B cell (primary cell): ENCODE data around the gene KANK3. TPM values are rescaled to one million over a fixed set of nuclear protein-coding genes. Genes with fewer than 3 reads are reported as not detected.
"Not testable (repeated sequence)": the region's sequence is repeated elsewhere in the genome, so short reads cannot be mapped to it uniquely, and the experiment has no call there.

Experiments used
- ATAC-seq: fragments of 200-7000 bp; cut with Tn5 transposase; one replicate; pipeline ENCODE4 v1.10.0; 2021; ENCODE audit warnings: low read depth, mild to moderate bottlenecking, moderate number of reproducible peaks, moderate library complexity
- CTCF ChIA-PET: fragments of 350-600 bp; sonication (Branson Sonifier 250); formaldehyde crosslinking; loops from one replicate; lab custom pipeline; 2021; ENCODE audit warnings: antibody characterized with exemption, inconsistent platforms; lab: Charles Lee
- POLR2A ChIA-PET: fragments of 350-600 bp; sonication (Branson Sonifier 250); formaldehyde crosslinking; loops from one replicate; lab custom pipeline; 2021; ENCODE audit warnings: antibody characterized with exemption; lab: Charles Lee
- DNase-seq: peaks from one replicate; pipeline ENCODE4 v3.0.0; 2013
- H2AFZ ChIP-seq: 2 replicates; pipeline ENCODE4 v1.6.1; 2012; ENCODE audit warnings: mild to moderate bottlenecking, low read depth, low read length; ENCODE audit not compliant: insufficient read depth, poor library complexity, severe bottlenecking
- H3K27ac ChIP-seq, 2 donors: 1 replicate in 1 of 2; 2 replicates in 1 of 2; pipeline ENCODE4 v1.5.1; 2012 to 2013; ENCODE audit warnings: low read length in 2 of 2, mild to moderate bottlenecking in 2 of 2, moderate library complexity in 1 of 2
- H3K27me3 ChIP-seq, 4 experiments: fragments of 200-600 bp in 1 of 4; sonication (generic) in 1 of 4; replicated peaks in 1 of 4; 1 replicate in 2 of 4; 2 replicates in 2 of 4; pipeline versions ENCODE4 v1.6.1 to v1.7.0; 2013 to 2016; ENCODE audit warnings: low read length in 3 of 4, mild to moderate bottlenecking in 2 of 4, mixed read lengths in 1 of 4, moderate library complexity in 1 of 4; ENCODE audit not compliant: insufficient read depth in 4 of 4, control insufficient read depth in 3 of 4; ENCODE audit errors: control extremely low read depth in 1 of 4
- H3K36me3 ChIP-seq, 2 experiments: replicated peaks in 1 of 2; 1 replicate in 1 of 2; 2 replicates in 1 of 2; pipeline versions ENCODE4 v1.6.1 to v1.7.1; 2013; ENCODE audit warnings: low read length in 1 of 2; ENCODE audit not compliant: insufficient read depth in 2 of 2, control insufficient read depth in 1 of 2; ENCODE audit errors: control extremely low read depth in 1 of 2, extremely low read depth in 1 of 2
- H3K4me1 ChIP-seq, 2 donors: fragments of 200-600 bp in 1 of 2; sonication (generic) in 1 of 2; 1 replicate in 1 of 2; 2 replicates in 1 of 2; pipeline versions ENCODE4 v1.5.1 to v1.6.1; 2013 to 2017; ENCODE audit warnings: low read length in 2 of 2; ENCODE audit not compliant: control insufficient read depth in 2 of 2, insufficient read depth in 2 of 2
- H3K4me2 ChIP-seq: replicated peaks from 2 replicates; pipeline ENCODE3; 2012; ENCODE audit warnings: mild to moderate bottlenecking, low read depth, low read length; ENCODE audit not compliant: poor library complexity, severe bottlenecking
- H3K4me3 ChIP-seq, 5 experiments: fragments of 200-600 bp in 1 of 5; sonication (generic) in 1 of 5; 1 replicate in 3 of 5; 2 replicates in 2 of 5; pipeline versions ENCODE4 v1.5.1 to v1.7.0; 2011 to 2016; ENCODE audit warnings: low read length in 4 of 5, mild to moderate bottlenecking in 4 of 5, low read depth in 2 of 5, control low read depth in 1 of 5, moderate library complexity in 1 of 5; ENCODE audit not compliant: insufficient read depth in 1 of 5; ENCODE audit errors: control extremely low read depth in 1 of 5, extremely low read depth in 1 of 5
- H3K79me2 ChIP-seq: fragments of 200-600 bp; sonication (generic); one replicate; pipeline ENCODE4 v1.6.0; 2016; ENCODE audit warnings: low read length; ENCODE audit not compliant: control insufficient read depth, insufficient read depth
- H3K9ac ChIP-seq: fragments of 200-600 bp; sonication (generic); 2 replicates; pipeline ENCODE4 v1.6.1; 2017; ENCODE audit warnings: mild to moderate bottlenecking, low read length, moderate library complexity
- H3K9me3 ChIP-seq, 3 donors: one replicate each; pipeline versions ENCODE4 v1.6.1 to v1.7.1; 2013; ENCODE audit warnings: low read length in 2 of 3; ENCODE audit not compliant: control insufficient read depth in 2 of 3, insufficient read depth in 1 of 3; ENCODE audit errors: control extremely low read depth in 1 of 3
- H4K20me1 ChIP-seq: 2 replicates; pipeline ENCODE4 v1.6.0; 2012; ENCODE audit warnings: mild to moderate bottlenecking, low read length; ENCODE audit not compliant: insufficient read depth, control insufficient read depth, poor library complexity, severe bottlenecking
- H3K27ac Mint-ChIP-seq: one replicate; pipeline ENCODE4 v1.8.0; 2021; ENCODE audit warnings: mixed read lengths
- H3K27me3 Mint-ChIP-seq: one replicate; pipeline ENCODE4 v1.8.0; 2021; ENCODE audit warnings: mixed read lengths
- H3K4me1 Mint-ChIP-seq: one replicate; pipeline ENCODE4 v1.8.0; 2021; ENCODE audit warnings: mixed read lengths
- H3K4me3 Mint-ChIP-seq: one replicate; pipeline ENCODE4 v1.8.0; 2021; ENCODE audit warnings: mixed read lengths
- H3K9me3 Mint-ChIP-seq: one replicate; pipeline ENCODE4 v1.8.0; 2022; ENCODE audit warnings: mixed read lengths; ENCODE audit not compliant: insufficient read depth
- EZH2 ChIP-seq: IDR thresholded peaks from 2 replicates; pipeline ENCODE4 v1.6.1; 2012; ENCODE audit warnings: borderline replicate concordance, low read depth, mild to moderate bottlenecking, moderate library complexity, low read length; ENCODE audit not compliant: insufficient read depth, poor library complexity, severe bottlenecking
- WGBS: methylation state at CpG from one replicate; pipeline ENCODE4 v1.1.5; 2013; ENCODE audit warnings: missing lambda C conversion rate; ENCODE audit not compliant: insufficient coverage; 5-methylcytosine and 5-hydroxymethylcytosine counted together
- intact Hi-C: fragments of 100-400 bp; cut with micrococcal nuclease; formaldehyde crosslinking; loops from one replicate; pipeline ENCODE4 v1.10.0; 2022
- polyA plus RNA-seq: library from polyadenylated mRNA; depleted of rRNA; stranded (reverse); fragments of >200 nt; gene quantifications from 2 replicates; pipeline ENCODE4 v1.2.3, GENCODE V29; 2012
- total RNA-seq, 2 donors: library from RNA; stranded (reverse); fragments of 120-200 nt in 1 of 2; gene quantifications; 1 replicate in 1 of 2; 2 replicates in 1 of 2; pipeline versions ENCODE4 v1.2.3 to v1.2.4, GENCODE V29; 2013 to 2022
- TF ChIP-seq, protein P1 (sequence below): fragments of 200-600 bp; IDR thresholded peaks from one replicate; pipeline ENCODE4 v1.8.0; 2022; ENCODE audit warnings: antibody characterized with exemption, mild to moderate bottlenecking

Gene KANK3
- total and polyA plus RNA-seq, 2 donors (not counting 1 experiment from before 2014, with no cell fraction given), result 0.27 to 0.34 TPM

DNA sequence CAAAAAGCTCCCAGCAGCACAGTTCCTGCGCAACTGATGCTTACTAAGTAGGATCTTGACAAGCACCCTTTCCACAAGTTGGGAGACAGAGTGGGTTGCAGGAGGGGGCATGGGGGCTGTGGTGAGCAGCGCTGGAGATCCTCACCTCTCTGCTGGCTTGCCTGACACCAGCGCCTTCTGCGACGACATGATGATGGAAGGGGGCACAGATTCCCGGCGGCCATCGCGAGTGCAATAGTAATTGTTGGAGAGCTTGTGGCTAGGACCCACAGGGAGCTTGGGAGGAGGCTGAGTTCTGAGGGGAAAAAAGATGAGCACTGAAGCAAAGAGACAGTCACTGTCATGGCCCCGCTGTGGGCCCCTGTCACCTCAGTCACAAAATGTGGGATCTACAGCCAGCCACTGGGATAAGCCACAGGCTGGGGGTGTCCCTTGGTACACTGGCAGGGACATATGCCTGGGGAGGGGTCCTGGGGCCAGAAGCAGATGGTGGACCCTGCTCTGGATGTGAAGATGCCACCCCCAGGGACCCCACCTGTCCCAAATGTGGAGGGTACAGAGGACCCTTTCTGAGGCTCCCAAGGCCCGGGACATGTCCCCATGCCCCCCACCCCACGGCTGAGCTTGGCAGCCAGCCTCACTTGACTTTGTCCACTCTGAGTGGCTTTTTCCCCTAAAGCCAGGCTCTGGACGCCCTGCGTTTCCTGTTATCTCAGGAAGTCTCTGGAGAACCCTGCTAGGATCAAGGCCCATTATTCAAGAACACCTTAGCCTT lies 26.5 kb downstream of the KANK3 start:
- Histone ChIP-seq H3K9me3 (no peaks in the 10 kb centered on the region), H3K36me3 (peaks cover 3 to 24% of the 10 kb centered on the region in 2 experiments), H3K27ac (no peak overlapping the region), H3K79me2 (peaks cover 35% of the 10 kb centered on the region), H4K20me1 (peaks cover 5% of the 10 kb centered on the region), H2AFZ (no peak overlapping the region), H3K27me3 (no peaks in the 10 kb centered on the region), H3K4me2 (no peak overlapping the region), H3K4me1 (peaks cover 8 to 14% of the 10 kb centered on the region in 2 donors), H3K4me3 (no peak overlapping the region), H3K9ac (no peak overlapping the region)
- DNase-seq, result no peak
- intact Hi-C loops, result no loop called here
- Mint-ChIP-seq H3K4me1 (peaks cover 24% of the 10 kb centered on the region), H3K27me3 (no peaks in the 10 kb centered on the region), H3K27ac (no peak overlapping the region), H3K4me3 (no peak overlapping the region), H3K9me3 (no peaks in the 10 kb centered on the region)
- 97% methylated on average over 14 of the region's 14 CpGs for WGBS
- no peak for ATAC-seq
- ChIA-PET POLR2A (interaction anchor here (0.7 kb wide), 1 partner anchor 48 kb away, joined by 6 read pairs; no protein-coding TSS in a partner anchor), CTCF (interaction anchor here (0.7 kb wide), 1 partner anchor 8 kb away, joined by 5 read pairs; no protein-coding TSS in a partner anchor)
- TF ChIP-seq, protein P1, sequence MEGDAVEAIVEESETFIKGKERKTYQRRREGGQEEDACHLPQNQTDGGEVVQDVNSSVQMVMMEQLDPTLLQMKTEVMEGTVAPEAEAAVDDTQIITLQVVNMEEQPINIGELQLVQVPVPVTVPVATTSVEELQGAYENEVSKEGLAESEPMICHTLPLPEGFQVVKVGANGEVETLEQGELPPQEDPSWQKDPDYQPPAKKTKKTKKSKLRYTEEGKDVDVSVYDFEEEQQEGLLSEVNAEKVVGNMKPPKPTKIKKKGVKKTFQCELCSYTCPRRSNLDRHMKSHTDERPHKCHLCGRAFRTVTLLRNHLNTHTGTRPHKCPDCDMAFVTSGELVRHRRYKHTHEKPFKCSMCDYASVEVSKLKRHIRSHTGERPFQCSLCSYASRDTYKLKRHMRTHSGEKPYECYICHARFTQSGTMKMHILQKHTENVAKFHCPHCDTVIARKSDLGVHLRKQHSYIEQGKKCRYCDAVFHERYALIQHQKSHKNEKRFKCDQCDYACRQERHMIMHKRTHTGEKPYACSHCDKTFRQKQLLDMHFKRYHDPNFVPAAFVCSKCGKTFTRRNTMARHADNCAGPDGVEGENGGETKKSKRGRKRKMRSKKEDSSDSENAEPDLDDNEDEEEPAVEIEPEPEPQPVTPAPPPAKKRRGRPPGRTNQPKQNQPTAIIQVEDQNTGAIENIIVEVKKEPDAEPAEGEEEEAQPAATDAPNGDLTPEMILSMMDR, result no peak
- no peak for TF ChIP-seq EZH2

DNA sequence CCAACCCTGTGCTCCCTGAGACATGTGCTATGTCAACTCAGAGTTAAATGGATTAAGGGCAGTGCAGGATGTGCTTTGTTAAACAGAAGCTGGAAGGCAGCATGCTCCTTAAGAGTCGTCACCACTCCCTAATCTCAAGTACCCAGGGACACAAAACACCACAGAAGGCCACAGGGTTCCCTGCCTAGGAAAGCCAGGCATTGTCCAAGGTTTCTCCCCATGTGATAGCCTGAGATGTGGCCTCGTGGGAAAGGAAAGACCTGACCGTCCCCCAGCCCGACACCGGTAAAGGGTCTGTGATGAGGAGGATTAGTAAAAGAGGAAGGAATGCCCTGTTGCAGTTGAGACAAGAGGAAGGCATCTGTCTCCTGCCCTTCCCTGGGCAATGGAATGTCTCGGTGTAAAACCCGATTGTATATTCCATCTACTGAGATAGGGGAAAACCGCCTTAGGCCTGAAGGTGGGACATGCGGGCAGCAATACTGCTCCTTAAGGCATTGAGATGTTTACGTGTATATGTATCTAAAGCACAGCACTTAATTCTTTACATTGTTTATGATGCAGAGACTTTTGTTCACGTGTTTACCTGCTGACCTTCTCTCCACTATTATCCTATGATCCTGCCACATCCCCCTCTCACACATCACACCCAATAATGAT lies 28.0 kb downstream of the KANK3 start:
- H3K9ac ChIP-seq, H3K27me3 Mint-ChIP-seq, CTCF ChIA-PET, H2AFZ ChIP-seq, H3K4me1 Mint-ChIP-seq, H3K9me3 Mint-ChIP-seq, H3K4me1 ChIP-seq, H3K9me3 ChIP-seq, POLR2A ChIA-PET, intact Hi-C loops, DNase-seq, H3K4me3 Mint-ChIP-seq, H3K4me2 ChIP-seq, H3K27ac Mint-ChIP-seq, H3K27me3 ChIP-seq, ATAC-seq, H3K27ac ChIP-seq, H4K20me1 ChIP-seq, H3K4me3 ChIP-seq: not testable (repeated sequence)
- Histone ChIP-seq H3K36me3 (peaks cover 3 to 28% of the 10 kb centered on the region in 2 experiments), H3K79me2 (peaks cover 24% of the 10 kb centered on the region)
- WGBS, result 100% methylated on average over 5 of the region's 11 CpGs
